Esophagus squamous epithelium (tissue), 5 donors: ENCODE data around the gene TNP1. TPM values are rescaled to one million over a fixed set of nuclear protein-coding genes. Genes with fewer than 3 reads are reported as not detected.

ENCODE experiments used
- DNase-seq: peaks from one replicate; lab custom pipeline; 2025; lab: John Stamatoyannopoulos, UW
- H3K27ac ChIP-seq, 4 donors: fragments of 200-600 bp; sonication (generic); one replicate each; pipeline ENCODE4 v1.5.1; 2016 to 2019; ENCODE audit warnings: mild to moderate bottlenecking in 1 of 4
- H3K27me3 ChIP-seq, 4 donors: fragments of 200-600 bp; sonication (generic); 1 replicate in 3 of 4; 2 replicates in 1 of 4; pipeline versions ENCODE4 v1.5.1 to v1.6.0; 2017 to 2021; ENCODE audit warnings: antibody characterized with exemption in 1 of 4
- H3K36me3 ChIP-seq, 3 donors: fragments of 200-600 bp; sonication (generic); one replicate each; pipeline ENCODE4 v1.5.1; 2016 to 2019
- H3K4me1 ChIP-seq, 3 donors: fragments of 200-600 bp; sonication (generic); one replicate each; pipeline ENCODE4 v1.5.1; 2017 to 2019
- H3K4me3 ChIP-seq, 4 donors: fragments of 200-600 bp; sonication (generic); 1 replicate in 3 of 4; 2 replicates in 1 of 4; pipeline ENCODE4 v1.5.1; 2016 to 2019; ENCODE audit warnings: mild to moderate bottlenecking in 2 of 4, moderate library complexity in 1 of 4
- H3K9me3 ChIP-seq, 3 donors: fragments of 200-600 bp; sonication (generic); one replicate each; pipeline ENCODE4 v1.5.1; 2016 to 2019
- POLR2A ChIP-seq, 4 donors: fragments of 450-650 bp; IDR thresholded peaks; one replicate each; pipeline ENCODE4 v1.6.1; 2017; ENCODE audit warnings: antibody characterized with exemption in 4 of 4, mild to moderate bottlenecking in 4 of 4, moderate library complexity in 3 of 4
- WGBS, 2 donors: methylation state at CpG; one replicate each; pipeline ENCODE4 v1.1.5; 2018; 5-methylcytosine and 5-hydroxymethylcytosine counted together
- intact Hi-C: fragments of 100-400 bp; cut with DNase I; formaldehyde crosslinking; loops from one replicate; pipeline ENCODE4 v1.15.0; 2022
- total RNA-seq, 4 donors: library from RNA; depleted of rRNA; stranded (reverse); fragments of >200 nt; gene quantifications; one replicate each; pipeline ENCODE4 v1.1.0, GENCODE V29; 2016
- TF ChIP-seq, protein P1 (sequence below), 6 experiments: fragments of 450-650 bp in 4 of 6; fragments of 200-600 bp in 2 of 6; sonication (generic) in 2 of 6; IDR thresholded peaks; one replicate each; pipeline ENCODE4 v1.5.1; 2016 to 2019; ENCODE audit warnings: antibody characterized with exemption in 6 of 6, mild to moderate bottlenecking in 4 of 6, moderate library complexity in 4 of 6
- donor health status: DM: yes; HTN: yes; CAD: no.

The TNP1 gene
- total RNA-seq, 4 donors from 2014 or later: not detected

GRCh38 chr2:216822470-216822869 lies 37.4 kb downstream of the TNP1 start:
- no peak overlapping the region for H3K27ac ChIP-seq
- TF ChIP-seq, protein P1, sequence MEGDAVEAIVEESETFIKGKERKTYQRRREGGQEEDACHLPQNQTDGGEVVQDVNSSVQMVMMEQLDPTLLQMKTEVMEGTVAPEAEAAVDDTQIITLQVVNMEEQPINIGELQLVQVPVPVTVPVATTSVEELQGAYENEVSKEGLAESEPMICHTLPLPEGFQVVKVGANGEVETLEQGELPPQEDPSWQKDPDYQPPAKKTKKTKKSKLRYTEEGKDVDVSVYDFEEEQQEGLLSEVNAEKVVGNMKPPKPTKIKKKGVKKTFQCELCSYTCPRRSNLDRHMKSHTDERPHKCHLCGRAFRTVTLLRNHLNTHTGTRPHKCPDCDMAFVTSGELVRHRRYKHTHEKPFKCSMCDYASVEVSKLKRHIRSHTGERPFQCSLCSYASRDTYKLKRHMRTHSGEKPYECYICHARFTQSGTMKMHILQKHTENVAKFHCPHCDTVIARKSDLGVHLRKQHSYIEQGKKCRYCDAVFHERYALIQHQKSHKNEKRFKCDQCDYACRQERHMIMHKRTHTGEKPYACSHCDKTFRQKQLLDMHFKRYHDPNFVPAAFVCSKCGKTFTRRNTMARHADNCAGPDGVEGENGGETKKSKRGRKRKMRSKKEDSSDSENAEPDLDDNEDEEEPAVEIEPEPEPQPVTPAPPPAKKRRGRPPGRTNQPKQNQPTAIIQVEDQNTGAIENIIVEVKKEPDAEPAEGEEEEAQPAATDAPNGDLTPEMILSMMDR (IDR thresholded peaks at IDR 0.05): no peak
- TF ChIP-seq POLR2A (IDR thresholded peaks at IDR 0.05): no peak

DNA sequence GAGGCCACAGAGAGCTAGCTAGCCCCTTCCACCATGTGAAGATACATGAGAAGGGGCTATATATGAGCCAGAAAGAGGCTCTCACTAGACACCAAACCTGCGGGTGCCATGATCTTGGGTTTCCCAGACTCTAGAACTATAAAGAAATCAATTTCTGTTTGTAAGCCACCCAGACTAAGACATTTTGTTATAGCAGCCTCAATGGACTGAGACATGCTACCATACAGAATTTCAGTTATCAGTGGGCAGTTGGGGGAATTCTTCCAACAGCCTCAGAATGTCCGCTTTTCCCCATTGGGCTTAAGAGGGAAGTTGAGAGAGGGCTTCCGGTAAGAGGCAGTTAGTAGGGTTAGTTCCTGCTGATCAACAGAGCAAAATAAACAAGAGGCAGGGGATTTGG lies 39.2 kb downstream of the TNP1 start:
- no peak overlapping the region for H3K4me3 ChIP-seq
- 92 to 96% methylated on average over 3 of the region's 3 CpGs for WGBS, 2 donors
- no peaks in the 10 kb centered on the region for H3K36me3 ChIP-seq
- no peaks in the 10 kb centered on the region for H3K9me3 ChIP-seq
- DNase-seq: no peak
- H3K4me1 ChIP-seq: no peaks in the 10 kb centered on the region
- H3K27me3 ChIP-seq: peaks cover 0 to 4% (median 0%) of the 10 kb centered on the region in 4 donors
- no peak overlapping the region for H3K27ac ChIP-seq
- intact Hi-C loops: no loop called here
- TF ChIP-seq, protein P1 (IDR thresholded peaks at IDR 0.05): no peak
- no peak for TF ChIP-seq POLR2A (IDR thresholded peaks at IDR 0.05)

More at GRCh38 chr2:216822470-216822869, 37.4 kb downstream of the TNP1 start:
- intact Hi-C loops: no loop called here
- Histone ChIP-seq H3K9me3 (no peaks in the 10 kb centered on the region), H3K4me1 (peaks cover 0 to 10% (median 3%) of the 10 kb centered on the region in 3 donors), H3K36me3 (no peaks in the 10 kb centered on the region), H3K4me3 (no peak overlapping the region), H3K27me3 (peaks cover 0 to 4% (median 0%) of the 10 kb centered on the region in 4 donors)
- 60 to 82% methylated on average over 1 of the region's 1 CpG for WGBS, 2 donors
- no peak for DNase-seq

- H3K4me1 ChIP-seq: no peaks in the 10 kb centered on the region
- no peaks in the 10 kb centered on the region for H3K9me3 ChIP-seq
- intact Hi-C loops: no loop called here
- H3K27ac ChIP-seq: no peak overlapping the region
- H3K27me3 ChIP-seq: peaks cover 0 to 4% (median 0%) of the 10 kb centered on the region in 4 donors
- TF ChIP-seq, protein P1 (IDR thresholded peaks at IDR 0.05): no peak
- TF ChIP-seq POLR2A (IDR thresholded peaks at IDR 0.05): no peak
- WGBS, 2 donors: 86 to 93% methylated on average over 5 to 8 of the region's 8 CpGs
- DNase-seq: no peak
- H3K4me3 ChIP-seq: no peak overlapping the region
- H3K36me3 ChIP-seq: no peaks in the 10 kb centered on the region
Observed at GRCh38 chr2:216819766-216820165, 40.1 kb downstream of the TNP1 start.

- H3K4me1 ChIP-seq: no peaks in the 10 kb centered on the region
Observed at GRCh38 chr2:216819055-216819454, 40.8 kb downstream of the TNP1 start.

GRCh38 chr2:216810399-216811160 lies 49.3 kb downstream of the TNP1 start:
- 90% methylated on average over 11 to 18 of the region's 30 CpGs for WGBS, 2 donors
- intact Hi-C loops: no loop called here

More at GRCh38 chr2:216819055-216819454, 40.8 kb downstream of the TNP1 start:
- intact Hi-C loops: no loop called here
- 71 to 72% methylated on average over 3 of the region's 3 CpGs for WGBS, 2 donors
- no peaks in the 10 kb centered on the region for H3K9me3 ChIP-seq
- H3K27me3 ChIP-seq: peaks cover 0 to 4% (median 0%) of the 10 kb centered on the region in 4 donors
- TF ChIP-seq, protein P1 (IDR thresholded peaks at IDR 0.05): no peak
- no peak for TF ChIP-seq POLR2A (IDR thresholded peaks at IDR 0.05)
- H3K36me3 ChIP-seq: no peaks in the 10 kb centered on the region
- H3K4me3 ChIP-seq: no peak overlapping the region
- no peak for DNase-seq
- H3K27ac ChIP-seq: no peak overlapping the region

More at GRCh38 chr2:216810399-216811160, 49.3 kb downstream of the TNP1 start:
- Histone ChIP-seq H3K36me3 (no peaks in the 10 kb centered on the region), H3K27ac (no peak overlapping the region), H3K4me1 (peaks cover 0 to 20% (median 0%) of the 10 kb centered on the region in 3 donors), H3K9me3 (no peaks in the 10 kb centered on the region), H3K4me3 (no peak overlapping the region), H3K27me3 (no peaks in the 10 kb centered on the region)
- DNase-seq: no peak
- TF ChIP-seq POLR2A (IDR thresholded peaks at IDR 0.05): no peak
- TF ChIP-seq, protein P1 (IDR thresholded peaks at IDR 0.05): no peak
